GM18520 (cell line): ENCODE results near the gene CADM1.

Source experiments
- ATAC-seq: cut with Tn5 transposase; IDR thresholded peaks from one replicate; pipeline ENCODE4 v1.9.1; 2021; ENCODE audit not compliant: unreplicated experiment

CADM1 gene

DNA sequence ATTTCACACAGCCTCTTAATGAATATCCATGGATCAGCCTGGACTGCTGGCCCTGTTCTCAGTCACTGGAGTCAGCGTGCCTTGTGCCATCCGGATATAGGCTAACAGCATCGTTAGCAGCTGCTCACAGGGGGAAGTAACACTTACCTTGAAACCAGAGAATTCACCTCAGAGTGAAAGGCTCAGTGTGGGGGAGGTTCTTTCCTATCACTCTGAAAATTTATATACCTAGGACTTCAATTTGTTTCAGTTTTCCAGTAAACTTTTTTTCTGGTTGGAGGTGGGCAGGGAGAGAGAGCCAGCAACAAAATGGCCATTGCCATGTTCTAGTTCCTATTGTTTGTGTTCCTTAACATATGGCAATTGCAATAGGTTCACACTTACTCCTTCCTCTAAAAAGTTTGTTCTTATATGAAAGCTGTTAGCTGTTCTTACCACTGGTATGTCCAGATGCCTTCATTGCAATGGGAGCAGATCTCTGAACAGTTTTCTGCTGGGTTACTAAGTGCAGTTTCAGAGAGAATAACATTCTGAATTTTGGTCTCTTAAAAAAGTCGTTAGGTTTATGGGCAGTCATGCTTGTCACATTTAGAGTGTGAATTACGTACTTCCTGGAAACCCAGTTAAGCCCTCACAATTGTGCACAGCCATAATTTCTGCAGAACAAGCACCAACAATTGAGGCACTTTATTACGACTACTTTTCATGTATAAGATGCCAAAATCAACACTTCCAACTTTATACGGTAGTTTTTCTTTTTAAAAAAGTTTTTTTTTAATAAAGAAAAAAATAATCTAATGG is 247.6 kb downstream of the CADM1 start:
- peak; percentile 90 for ATAC-seq

DNA sequence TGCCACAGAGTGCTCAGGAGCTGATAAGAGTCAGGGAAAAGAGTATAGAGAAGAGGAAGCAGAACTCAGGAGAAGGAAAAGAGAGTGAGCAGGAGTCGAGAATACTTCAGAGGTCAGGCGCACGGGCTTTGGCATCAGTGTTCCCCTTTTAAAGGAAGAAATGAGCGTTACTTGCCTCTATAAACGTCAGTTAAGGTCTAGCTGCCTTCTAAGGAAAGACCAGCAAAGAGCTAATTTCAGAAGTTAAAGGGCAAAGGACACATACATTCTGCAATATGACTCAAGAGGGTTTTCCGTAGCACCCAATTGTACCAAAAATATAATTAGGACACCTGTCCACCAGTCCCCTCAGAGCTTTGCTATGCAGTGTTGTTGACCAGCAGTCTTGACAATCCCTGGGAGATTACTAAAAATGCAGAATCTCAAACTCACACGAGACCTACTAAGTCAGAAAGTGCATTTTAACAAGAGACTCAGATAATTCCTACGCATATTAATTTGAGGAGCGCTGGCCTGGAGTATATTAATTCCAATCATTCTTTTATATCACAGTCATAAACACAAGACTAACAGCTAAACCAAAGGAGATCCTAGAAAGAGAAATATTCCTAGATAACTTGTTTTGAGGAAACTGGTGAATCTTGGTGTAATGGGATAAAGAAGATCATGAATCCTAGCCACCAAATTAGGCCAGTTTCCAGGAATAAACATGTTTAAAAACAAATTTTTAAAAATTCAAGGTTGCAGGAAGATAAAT is 249.0 kb downstream of the CADM1 start:
- no peak for ATAC-seq

DNA sequence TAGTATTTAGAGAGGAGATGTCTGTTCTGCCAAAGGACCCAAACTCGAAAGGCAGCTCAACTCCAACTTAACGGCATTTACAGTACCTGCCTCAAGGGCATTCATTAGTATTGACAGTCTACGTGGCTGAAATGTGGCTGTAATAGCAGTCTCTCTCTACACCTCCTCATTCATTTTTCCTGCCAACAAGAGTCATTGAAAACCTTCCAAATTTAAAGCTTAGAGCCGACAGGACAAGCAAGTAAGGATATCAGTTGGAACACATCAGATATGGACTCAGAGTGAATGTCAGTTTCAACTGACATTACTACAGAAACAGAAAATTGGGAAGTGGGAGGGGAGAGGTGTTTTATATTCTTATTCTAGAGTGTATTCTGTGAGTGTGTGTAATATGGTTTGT is 253.1 kb downstream of the CADM1 start:
- no peak for ATAC-seq

- no peak for ATAC-seq
Observed at GRCh38 chr11:115249061-115249578, 255.1 kb downstream of the CADM1 start.

- no peak for ATAC-seq
Observed at GRCh38 chr11:115247953-115248352, 256.3 kb downstream of the CADM1 start.

GRCh38 chr11:115247361-115247760 is 256.9 kb downstream of the CADM1 start:
- ATAC-seq: no peak

DNA sequence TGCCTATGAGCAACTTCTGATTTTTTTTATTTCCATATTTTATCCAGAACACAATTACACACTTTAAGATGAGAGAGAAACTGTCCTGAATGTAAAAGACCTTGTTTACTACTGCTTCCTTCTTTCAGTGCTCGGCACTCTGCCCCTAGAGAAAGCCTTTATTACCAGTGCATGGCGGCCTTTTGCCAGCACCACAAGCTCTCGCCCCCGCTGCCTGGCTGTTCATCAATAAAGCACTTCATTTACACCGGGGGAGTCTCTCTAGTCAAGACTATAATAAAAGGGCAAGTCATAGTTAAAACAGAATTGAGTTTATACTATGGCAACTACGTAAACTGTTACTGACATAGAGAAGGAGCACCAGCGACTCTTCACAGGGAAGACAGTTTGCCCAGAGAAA is 259.5 kb downstream of the CADM1 start:
- ATAC-seq: no peak

- ATAC-seq: no peak
Observed at GRCh38 chr11:115244296-115244695, 259.9 kb downstream of the CADM1 start.

DNA sequence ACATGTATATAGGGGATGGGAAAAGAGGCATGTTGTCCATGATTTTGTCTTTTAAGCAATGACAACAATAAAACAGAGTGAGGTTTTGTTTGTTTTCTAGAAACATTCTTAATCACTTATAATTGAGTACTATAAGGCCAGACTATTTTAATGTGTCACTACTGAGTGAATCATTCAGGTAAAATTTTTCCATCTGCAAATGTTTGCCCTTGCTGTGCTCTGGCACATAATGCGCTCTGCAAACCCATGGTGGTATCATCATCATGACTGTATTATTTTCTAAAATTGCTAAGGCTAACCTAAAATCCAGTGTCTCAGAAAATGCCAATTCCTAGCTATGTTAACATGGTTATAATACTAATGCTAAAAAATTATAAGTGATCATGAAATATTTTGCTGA is 261.2 kb downstream of the CADM1 start:
- no peak for ATAC-seq

- no peak for ATAC-seq
Observed at GRCh38 chr11:115241899-115242298, 262.3 kb downstream of the CADM1 start.

- no peak for ATAC-seq
Observed at GRCh38 chr11:115238791-115239190, 265.4 kb downstream of the CADM1 start.

DNA sequence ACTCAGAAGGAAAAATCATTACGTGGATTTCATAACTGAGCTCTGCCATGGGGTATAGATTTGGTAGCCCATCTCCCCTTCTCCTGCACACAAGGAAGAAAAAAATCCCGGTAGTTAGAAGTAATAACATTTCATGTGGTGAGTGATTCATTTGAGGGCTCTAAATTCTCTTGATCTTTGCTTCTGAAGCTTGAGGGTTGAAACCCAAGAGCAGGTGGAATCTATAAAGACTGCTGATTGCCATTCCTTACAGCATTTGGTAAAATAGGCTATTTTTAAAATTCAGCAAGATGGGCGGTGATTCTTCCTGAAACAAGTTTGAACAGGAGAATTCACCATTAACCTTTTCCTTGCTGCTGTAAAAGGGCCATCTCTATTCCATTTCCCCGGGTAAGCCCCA is 266.1 kb downstream of the CADM1 start:
- ATAC-seq: no peak

GRCh38 chr11:115237578-115237977 is 266.6 kb downstream of the CADM1 start:
- no peak for ATAC-seq

- ATAC-seq: no peak
Observed at GRCh38 chr11:115234794-115235193, 269.4 kb downstream of the CADM1 start.

- no peak for ATAC-seq
Observed at GRCh38 chr11:115226556-115226955, 277.7 kb downstream of the CADM1 start.

DNA sequence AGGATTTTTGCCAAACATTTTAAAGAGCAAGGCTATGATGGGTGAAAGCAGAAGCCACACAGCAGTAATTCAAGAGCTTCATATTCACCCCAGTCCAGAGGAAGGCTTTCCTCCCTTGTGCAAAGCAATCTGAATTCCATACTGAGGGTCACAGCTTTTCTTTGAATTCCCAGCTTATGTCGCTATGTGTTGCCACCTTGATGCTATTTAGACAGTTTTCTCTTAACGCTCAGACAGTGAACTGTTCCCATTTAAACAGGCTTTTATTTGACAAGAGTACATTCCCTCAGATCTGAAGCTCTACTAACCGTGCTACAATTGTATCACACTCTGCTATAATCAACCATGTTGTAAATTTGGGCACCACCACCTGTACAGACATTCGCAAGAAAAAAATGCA is 279.7 kb downstream of the CADM1 start:
- no peak for ATAC-seq

DNA sequence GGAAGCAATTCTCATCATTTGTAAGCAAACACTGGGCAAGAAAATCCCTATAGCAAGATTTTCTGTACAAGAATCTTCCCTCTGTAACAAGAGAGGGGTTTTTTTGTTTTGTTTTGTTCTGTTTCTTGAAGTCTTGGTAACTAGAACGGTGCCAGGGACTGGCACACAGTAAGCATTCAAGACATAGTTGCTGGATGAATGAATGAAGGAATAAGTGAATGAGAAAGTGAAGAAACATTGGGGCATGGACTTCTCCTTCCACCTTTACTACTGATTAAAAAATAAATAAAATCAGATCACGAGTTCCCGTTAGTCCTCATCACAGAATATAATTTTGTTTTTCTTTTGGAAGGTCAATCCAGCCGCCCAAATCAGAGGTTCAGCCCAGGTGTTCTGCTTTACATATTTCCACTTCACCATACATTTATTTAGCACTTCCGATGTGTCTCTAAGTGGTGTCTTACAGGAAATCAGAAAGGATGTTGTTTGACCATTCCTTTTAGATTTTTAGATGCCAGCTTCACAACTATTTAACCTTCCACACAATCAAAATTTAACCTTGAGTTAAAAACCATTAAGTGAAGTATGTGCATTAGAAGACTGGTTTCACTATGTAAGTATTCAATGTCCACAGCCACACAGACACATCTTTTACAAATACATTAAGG is 281.2 kb downstream of the CADM1 start:
- peak; percentile 21 for ATAC-seq

DNA sequence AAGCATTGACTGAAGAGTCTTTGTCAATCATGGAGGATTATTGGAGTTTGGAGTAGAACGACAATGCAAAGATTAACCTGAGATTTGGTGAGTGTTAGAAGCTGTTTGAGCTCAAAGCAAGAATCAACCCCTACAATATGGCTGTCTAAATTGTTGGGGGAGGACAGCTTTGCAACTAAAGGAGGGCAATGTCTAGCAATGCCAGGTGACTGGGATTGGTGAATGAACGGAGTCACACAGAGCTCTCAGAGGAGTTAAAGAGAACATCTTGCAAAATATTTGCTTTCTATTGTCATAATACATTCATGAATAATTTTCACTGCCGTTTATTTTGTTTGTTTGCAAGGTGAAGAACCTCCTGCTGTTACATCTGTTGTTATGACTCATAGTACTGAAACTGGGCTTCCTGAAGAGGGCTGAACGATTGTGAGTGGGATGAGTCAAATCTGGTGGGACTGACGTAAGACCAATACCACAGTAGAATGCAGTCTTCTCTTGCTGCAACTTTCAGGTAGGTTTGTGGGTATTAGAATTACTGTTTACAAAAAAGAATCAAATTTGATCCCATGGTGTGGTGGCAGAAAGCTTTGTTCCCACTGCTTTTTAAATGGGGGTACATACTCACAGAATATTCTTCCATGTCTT is 281.9 kb downstream of the CADM1 start:
- peak; percentile 94 for ATAC-seq

DNA sequence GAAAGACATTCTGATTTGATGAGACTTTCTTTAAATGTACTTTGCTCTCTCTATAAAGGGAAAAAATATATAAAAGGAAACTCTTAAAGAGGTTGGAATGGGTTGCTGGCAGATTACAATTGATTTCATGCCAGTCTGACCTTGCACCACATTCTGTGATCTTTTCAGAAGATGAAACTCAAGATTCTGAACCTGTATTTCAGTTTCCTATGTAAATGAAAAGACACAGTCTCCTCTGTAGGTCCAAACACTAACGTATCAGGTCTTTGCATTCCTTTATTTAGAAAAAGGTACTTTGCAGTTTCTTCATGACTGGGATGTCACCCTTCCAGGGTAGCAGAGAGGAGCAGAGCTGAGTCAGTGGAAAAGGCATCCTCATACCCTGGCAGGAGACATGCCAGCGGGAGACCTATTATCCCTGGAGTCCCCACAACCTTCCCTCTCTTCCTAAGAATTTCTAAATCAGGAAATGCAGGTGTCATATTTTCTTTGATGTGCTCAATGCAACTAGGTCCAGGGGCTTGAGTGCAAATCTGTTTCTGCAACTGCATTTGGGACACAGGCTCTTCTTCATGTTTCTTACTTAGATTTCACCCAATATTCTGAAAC is 282.6 kb downstream of the CADM1 start:
- ATAC-seq: peak; percentile 34

DNA sequence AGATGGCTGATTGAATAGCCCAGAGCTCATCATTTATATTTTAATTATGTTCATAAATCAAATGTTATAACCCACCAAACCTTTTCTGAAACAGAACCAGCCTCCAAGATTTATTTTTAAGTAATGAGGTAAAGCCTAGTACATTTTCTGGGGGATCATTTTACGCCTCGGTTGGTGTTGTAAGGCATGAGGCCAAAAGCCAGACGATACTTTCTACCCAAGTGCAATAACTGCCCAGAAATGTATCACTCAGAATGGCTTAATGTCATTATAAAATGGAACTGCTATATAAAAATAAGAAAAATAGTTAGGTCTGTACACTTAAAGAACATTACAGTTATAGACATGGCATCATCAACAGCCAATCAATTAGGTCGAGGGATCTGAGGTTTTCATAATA is 283.3 kb downstream of the CADM1 start:
- no peak for ATAC-seq

- ATAC-seq: no peak
Observed at GRCh38 chr11:115220423-115220822, 283.8 kb downstream of the CADM1 start.
